Stimulated activated CD8-positive, alpha-beta memory T cell treated with anti-CD3 and anti-CD28 coated beads, Interleukin-4, amount 100 ng/mL, for 24 hours (primary cell): ENCODE results near the gene MT1X.

Experiments used
- DNase-seq: peaks from one replicate; pipeline ENCODE4 v3.0.0-alpha.2; 2020; ENCODE audit warnings: low read depth

The MT1X gene

DNA sequence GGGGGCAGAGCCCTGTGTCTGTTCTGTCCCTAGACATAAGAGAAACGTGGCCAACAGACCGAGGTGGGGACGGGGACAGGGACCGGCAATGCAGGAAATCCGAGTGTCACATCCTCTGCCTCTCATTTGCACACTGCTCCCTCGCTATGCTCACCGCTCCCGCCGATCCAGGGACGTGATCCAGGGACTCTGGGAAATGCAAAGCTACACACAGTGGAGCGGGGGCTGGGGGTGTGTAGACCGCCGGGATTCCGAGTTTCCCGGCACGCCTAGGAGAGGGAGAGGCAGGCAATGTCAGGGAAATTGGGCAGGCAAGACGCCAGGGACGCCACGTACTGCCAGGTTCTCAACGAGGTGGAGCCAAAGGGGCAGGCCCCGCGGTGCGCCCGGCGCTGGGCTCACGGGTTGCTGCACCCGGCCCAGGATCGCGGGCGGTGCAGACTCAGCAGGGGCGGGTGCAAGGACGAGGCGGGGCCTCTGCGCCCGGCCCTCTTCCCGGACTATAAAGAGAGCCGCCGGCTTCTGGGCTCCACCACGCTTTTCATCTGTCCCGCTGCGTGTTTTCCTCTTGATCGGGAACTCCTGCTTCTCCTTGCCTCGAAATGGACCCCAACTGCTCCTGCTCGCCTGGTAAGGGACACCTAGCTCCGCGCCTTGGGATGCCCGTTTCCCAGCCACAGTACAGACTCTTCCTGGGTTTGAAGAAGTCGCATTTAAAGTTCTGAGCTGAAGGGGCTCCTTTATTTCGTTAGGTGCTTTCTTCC, at the start of gene MT1X:
Gene MT1X (plus strand): TSS at position 532 of the 764 bp plus-strand sequence. CDS start 71 bp downstream, at position 603.
- peak; percentile 85 for DNase-seq

DNA sequence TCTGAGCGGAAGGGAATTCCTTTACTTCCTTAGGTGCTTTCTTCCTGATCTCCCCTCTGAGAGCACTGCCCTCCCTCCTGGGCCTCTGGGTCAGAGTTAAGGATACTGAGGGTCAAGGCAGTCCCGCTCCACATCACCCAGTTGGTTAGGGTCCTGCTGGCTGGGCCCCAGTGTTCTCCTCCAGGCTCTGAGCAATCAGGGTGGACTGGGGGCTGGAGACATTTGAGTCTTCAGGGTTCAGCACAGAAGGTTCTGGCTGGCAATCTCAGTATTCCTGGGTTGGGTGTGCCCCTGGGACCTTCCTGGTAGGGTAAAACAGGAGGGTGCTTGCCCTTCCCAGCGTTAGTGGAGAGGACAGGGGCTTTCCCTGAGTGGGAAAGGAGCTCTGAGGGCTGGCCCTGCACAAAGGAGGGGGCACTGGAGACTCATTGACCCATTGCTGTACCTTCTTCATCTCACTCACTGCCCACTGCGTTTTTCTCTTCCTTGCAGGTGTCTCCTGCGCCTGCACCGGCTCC, 49.4 kb upstream of the MT1X start:
- DNase-seq = no peak

DNA sequence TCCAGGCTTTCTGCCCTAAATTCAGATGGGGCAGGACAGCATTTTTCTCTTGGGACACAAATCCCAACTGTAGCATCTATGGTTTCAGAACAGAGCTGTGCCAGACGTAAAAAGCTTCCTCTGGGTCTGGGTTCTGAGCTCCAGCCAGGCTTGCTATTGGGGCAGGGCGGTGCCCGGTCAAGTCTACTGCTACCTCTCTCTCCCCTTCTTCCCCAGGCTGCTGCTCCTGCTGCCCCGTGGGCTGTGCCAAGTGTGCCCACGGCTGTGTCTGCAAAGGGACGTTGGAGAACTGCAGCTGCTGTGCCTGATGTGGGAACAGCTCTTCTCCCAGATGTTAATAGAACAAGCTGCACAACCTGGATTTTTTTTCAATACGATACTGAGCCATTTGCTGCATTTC, 48.7 kb upstream of the MT1X start:
- DNase-seq = no peak

DNA sequence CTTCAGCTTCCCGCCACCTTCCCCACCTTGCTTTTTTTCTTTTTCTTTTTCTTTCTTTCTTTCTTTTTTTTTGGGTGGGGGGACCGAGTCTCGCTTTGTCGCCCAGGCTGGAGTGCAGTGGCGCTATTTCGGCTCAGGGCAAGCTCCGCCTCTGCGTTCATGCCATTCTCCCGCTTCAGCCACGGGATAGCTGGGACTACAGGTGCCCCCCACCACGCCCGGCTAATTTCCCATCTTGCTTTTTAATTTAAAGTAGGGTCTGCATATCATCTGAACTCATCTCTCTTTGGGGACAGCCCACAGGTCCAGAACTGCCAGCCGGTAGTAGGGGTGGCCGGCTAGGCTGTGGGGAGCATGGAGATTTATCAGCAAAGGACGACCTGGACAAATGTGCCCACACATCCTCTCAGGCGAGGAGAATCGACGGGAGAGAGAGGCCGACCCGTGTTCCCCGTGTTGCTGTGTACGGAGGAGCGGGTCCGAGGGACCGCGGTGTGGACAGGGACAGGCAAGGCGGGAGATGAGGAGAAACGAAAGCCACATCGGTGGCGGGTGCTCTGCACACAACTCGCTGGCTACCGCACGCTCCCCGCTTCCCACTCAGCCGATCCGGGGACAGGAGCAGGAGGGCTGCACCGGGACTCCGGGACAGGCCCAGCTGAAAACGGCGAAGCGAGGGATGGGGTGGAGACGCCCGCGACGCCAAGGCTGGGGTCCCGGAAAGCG, 47.4 kb upstream of the MT1X start:
- no peak for DNase-seq

DNA sequence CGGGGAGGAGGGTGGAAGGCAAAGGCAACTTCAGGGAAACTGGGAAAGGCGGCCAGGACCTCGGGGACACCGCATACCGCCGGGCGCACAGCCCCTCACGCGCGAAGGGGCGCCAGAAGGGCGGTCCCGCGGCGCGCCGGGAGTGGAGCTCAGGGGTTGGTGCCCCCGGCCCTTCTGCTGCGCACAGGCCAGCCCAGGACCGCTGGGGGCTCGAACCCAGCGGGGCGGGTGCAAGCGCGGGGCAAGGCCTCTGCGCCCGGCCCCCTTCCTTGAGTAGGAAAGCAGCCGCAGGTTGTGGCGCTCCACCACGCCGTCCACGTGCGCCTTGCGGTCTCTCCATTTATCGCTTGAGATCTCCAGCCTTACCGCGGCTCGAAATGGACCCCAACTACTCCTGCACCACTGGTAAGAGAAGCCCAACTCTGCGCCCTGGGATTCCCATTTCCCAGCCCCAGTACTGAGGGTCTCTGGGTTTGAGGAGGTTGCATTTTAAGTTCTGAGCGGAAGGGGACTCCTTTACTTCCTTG, 46.8 kb upstream of the MT1X start:
- no peak for DNase-seq

DNA sequence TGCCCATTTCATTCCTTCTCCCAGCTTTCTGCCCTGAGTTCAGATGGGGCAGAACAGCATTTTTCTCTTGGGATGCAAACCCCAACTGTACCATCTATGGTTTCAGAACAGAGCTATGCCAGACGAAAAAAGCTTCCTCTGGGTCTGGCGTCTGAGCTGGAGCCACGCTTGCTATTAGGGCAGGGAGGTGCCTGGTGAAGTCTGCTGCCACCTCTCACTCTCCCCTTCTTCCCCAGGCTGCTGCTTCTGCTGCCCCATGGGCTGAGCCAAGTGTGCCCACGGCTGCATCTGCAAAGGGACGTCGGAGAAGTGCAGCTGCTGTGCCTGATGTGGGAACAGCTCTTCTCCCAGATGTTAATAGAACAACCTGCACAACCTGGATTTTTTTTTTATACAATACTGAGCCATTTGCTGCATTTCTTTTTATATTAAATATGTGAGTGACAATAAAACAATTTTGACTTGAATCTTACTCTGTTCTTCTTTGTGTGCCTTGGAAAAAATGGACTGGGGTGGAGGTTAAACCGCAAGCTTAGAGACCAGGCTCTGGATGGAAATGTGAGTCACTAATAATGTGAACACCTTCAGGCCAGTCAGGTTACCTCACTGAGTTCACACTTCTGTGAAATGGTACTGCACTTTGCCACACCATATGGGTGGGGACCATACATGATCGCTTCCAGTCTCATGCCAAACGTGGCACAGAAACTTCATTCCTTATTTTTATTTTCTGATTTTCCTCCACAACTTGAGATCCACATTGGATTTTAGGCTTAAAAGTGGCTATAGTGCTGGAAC, 45.5 kb upstream of the MT1X start:
- DNase-seq = no peak

DNA sequence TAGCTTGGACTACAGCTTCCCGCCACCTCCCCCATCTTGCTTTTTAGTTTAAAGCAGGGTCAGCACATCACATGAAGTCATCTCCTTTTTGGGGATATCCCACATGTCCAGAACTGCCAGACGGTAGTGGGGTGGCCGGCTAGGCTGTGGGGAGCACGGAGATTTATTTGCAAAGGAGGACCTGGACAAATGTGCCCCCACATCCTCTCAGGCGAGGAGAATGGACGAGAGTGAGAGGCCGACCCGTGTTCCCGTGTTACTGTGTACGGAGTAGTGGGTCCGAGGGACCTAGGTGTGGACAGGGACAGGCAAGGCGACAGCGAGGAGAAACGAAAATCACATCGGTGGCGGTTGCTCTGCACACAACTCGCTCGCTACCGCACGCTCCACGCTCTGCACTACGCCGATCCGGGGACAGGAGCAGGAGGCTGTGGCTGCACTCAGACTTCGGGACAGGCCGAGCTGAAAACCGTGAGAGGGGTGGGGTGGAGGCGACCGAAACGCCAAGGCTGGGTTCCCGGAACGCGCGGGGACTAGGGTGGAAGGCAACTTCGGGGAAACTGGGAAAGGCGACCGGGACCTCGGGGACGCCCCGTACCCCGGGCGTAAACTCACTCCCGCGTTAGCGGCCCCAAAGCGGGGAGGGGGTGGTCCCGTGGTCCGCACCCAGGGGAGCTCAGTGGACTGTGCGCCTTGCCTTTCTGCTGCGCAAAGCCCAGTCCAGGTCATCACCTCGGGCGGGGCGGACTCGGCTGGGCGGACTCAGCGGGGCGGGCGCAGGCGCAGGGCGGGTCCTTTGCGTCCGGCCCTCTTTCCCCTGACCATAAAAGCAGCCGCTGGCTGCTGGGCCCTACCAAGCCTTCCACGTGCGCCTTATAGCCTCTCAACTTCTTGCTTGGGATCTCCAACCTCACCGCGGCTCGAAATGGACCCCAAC, 44.2 kb upstream of the MT1X start, which contains the start of gene MT1A:
Gene MT1A (plus strand): TSS at position 853 of the 937 bp plus-strand sequence. CDS start 73 bp downstream, at position 926.
- no peak for DNase-seq

DNA sequence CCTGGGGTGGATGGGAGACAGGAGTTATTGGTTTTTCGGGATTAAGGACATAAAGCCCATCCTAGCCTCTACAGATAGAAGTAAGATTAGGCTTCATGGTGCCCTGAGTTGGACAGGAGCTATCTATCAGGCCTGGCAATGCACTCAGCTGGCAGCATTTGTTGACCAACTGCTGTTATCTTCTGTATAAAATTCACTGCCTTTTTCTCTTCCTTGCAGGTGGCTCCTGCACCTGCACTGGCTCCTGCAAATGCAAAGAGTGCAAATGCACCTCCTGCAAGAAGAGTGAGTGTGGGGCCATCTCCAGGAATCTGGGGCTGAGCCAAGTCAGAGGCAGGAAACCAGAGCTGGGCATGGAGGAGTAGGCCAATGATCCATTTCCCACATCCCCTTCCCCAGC, 43.2 kb upstream of the MT1X start:
- DNase-seq = no peak

DNA sequence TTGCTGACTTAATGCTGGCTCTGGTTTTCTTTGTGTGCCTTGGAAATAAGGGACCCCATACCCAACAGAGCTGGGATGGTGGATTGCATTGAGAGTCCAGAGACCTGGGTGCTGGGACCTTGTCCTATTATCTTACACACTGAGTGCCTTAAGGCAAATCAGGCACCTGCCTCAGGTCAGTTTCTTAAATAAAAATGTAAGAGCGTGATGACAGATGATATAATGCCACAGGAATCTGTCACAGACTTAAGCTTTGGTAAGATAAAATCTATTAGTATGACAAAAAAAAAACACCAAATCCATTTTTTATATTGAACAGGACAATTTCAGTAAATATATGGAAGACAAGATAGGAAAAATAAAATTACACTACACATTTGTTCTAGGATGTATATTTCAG, 42.2 kb upstream of the MT1X start:
- no peak for DNase-seq

DNA sequence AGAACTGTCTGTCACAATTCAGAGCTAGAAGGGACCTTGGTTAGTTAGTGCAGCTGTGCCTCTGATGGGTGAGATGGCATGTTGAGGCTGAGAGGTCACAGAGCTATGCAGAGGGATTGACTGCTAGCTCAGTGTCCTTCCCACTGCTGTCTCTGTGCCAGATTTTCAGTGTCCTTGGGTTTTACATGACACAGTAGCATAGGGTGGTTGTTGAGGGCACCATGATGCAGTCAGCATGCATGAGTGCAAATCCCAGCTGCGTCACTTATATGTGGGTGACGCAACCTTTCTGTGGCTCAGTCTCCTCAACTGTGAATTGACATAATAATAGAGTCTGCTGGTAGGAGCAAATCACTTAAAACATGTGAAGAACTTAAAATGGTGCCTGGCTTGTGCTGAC, 41.1 kb upstream of the MT1X start:
- no peak for DNase-seq

DNA sequence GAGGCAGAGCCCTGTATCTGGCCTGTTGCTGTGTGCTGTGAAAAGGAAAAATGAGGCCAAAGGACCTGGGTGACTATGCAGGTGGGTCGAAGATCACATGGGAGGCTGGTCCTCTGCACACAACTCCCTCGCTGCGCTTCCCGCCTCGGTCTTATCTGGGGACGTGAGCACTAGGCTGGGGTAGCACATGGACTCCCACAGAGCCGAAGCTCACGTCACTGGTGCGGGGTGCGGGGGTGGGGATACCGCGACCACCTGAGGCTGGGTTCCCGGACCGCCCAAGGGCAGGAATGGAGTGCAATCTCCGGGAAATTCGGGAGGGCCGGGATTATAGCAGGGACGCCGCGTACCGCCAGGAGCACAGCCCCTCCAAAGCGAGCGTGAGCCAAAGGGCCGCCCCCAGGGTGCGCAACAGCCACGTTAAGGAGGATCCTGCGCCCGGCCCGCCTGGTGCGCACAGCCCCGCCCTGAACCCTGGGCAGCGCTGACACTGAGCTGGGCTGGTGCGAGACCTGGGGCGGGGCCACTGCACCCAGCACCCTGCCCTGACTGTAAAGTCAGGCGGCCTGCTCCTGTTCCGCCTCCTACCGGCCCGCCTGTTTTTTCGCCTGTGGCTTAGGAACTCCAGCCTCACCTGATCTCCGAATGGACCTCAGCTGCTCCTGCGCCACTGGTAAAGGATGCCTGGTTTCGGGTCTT, 39.0 kb upstream of the MT1X start:
- peak; percentile 78 for DNase-seq

DNA sequence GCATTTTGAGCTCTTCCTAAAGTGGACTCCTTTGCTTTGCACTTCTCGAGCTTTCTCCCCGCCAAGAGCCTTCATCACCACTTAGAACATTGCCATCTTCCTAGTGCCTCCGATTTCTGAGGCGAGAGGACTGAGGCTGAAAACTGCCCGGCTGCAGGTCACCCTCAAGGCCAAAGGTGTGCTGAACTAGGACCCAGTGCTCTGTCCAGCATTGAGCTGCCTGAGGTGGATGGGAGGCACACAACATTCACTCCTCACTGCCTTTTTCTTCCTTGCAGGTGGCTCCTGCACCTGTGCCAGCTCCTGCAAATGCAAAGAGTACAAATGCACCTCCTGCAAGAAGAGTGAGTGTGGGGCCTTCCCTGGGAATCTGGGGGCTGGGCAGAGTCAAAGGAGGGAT, 38.4 kb upstream of the MT1X start:
- DNase-seq = no peak

DNA sequence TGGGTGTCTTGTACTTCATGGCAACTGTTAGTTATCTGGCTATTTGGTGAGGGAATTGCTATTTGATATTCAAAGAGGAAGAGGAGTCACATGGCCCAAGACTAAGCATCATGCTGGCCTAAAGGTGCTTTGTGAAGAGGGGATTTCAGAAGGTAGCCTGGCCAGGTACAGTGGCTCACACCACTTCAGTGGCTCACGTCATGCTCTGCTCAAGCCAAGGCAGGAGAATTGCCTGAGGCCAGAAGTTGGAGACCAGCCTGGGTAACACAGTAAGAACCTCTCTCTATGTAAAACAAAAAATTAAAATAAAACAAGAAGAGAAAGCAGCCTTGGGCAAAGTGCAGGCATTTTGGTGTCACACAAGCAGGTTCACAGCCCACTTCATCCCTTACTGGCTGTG, 37.0 kb upstream of the MT1X start:
- no peak for DNase-seq

DNA sequence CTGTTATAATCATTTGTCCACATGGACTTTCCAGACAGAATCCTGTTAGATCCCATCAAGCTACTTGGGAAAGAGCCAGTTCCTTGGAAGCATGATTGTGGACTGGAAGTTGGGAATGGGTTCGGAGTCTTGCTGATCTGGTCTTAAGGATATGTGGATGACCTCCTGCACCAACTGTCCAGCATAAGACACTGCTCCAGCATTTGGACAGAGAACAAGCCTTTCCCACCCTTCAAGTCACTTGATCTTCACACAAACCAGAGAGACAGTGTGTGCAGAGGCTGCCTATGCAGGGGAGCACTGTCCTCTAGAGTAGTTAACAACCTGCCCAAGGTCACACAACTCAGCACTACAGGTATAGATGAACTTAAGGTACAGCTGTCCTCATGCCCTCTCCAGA, 36.4 kb upstream of the MT1X start:
- no peak for DNase-seq

DNA sequence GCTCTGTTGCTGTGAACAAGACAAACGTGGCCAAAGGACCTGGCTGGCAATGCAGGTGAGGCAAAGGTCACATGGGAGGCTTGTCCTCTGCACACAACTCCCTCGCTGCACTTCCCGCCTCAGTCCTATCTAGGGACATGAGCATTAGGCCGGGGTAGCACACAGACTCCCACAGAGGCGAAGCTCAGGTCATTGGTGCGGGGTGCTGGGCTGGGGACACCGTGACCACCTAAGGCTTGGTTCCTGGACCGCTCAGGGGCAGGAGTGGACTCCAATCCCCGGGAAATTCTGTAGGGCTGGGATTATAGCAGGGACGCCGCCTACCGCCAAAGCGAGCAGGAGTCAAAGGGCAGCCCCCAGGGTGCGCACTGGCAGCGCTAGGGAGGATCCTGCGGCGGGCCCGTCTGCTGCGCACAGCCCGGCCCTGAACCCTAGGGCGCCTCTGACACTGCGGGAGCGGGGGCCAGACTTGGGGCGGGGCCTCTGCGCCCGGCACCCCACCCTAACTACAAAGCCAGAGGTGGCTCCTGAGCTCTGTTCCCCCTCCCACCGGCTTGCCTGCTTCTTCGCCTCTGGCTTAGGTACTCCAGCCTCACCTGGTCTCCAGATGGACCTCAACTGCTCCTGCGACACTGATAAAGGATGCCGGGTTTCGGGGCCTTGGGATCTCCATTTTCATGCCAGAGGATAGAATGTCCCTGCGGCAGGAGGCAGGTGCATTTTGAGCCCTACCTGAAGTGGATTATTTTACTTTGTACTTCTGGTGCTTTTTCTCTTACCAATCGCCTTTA, 34.4 kb upstream of the MT1X start:
- DNase-seq = no peak

DNA sequence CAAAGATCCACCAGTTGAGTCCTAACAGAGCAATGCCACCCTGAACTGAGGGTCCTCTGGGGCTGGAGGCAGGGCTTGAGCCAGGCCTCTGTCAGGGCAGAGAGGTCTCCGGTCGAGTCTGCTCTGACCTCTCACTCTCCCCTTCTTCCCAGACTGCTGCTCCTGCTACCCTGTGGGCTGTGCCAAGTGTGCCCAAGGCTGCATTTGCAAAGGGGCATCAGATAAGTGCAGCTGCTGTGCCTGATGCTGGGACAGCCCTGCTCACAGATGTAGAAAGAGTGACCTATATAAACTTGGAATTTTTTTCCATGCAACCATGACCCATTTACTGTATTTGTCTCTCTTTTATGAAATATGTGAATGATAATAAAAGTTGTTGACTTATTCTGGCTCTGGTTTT, 33.0 kb upstream of the MT1X start:
- no peak for DNase-seq

DNA sequence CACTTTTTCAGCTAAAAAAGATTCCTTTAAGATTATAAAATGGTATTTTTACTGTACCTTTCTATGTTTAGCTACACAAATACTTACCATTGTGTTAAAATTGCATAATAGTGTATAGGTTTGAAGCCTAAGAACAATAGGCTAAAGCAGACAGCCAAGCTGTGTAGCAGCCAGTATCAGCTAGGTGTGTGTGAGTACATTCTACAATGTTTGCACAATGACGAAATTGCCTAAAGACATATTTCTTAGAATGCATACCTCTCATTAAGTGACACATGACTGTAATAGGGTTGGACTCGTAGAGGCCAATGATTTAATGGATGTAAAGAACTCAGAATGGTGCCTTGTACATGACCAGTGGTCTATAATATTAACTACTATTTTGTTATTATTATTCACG, 32.5 kb upstream of the MT1X start:
- no peak for DNase-seq

DNA sequence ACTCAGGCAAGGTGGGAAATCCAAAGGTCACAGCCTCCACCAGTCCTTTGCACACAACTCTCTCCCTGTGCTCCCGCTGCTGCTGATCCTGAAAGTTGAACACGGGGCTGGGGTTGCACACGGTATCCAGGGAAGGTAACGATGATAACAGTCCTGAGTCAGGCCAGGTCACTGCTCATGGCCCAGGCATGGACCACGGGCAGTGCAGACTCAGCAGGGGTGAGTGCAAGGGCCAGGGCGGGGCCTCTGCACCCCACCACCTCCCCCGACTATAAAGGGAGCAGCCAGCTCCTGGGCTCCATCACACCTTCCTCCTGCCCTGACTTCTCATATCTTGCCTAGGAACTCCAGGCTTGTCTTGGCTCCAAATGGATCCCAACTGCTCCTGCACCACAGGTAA, 30.7 kb upstream of the MT1X start, which contains the start of gene MT1B:
Gene MT1B (plus strand): TSS at position 301 of the 400 bp plus-strand sequence. CDS start 68 bp downstream, at position 369.
- no peak for DNase-seq

DNA sequence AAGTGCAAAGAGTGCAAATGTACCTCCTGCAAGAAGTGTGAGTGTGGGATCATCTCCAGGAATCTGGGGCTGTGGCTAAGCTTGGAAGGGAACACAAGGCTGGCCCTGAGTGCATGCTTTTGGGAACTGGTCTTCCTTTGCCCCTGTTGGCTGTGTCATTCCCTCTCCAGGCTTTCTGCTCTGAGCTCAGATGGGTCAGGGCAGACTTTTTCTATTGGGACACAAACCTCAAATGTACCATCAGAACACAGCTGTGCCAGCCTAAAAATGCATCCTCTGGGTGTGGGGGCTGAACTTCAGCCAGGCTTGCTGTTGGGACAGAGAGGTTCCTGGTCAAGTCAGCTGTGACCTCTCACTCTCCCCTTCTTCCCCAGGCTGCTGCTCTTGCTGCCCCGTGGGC, 29.7 kb upstream of the MT1X start:
- no peak for DNase-seq

DNA sequence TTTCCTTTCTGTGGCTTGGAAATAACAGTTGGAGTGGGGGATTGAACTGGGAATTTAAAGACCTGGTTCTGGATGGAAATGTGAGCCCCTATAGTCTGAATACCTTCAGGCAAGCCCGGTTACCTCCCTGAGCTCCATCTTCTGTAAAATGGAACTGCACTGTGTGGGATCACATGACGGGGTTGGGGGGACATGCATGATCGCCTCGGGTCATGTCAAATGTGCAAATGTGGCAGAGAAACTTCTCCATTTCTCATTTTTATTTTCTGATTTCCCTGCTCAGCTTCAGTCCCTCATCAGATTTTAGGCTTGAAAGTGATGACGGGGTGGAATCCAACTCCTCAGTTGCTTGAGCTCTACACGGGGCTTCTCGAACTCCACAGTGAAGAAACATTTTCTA, 29.1 kb upstream of the MT1X start:
- no peak for DNase-seq
